Measurements from ENCODE around the gene SNX33. TPM values are rescaled to one million over a fixed set of nuclear protein-coding genes. Genes with fewer than 3 reads are reported as not detected.
"Not testable (repeated sequence)": the region's sequence is repeated elsewhere in the genome, so short reads cannot be mapped to it uniquely, and the experiment has no call there.

SNX33 gene
- total and polyA plus RNA-seq, 2 experiments from 2014 or later: 17.8 to 21.8 TPM

GRCh38 chr15:75625542-75626347 lies 22.0 kb upstream of the SNX33 start, which contains the start of gene SNUPN:
SNUPN (minus strand) TSS chr15:75625725; CDS start chr15:75621051, 4,674 bp downstream.
- no peaks in the 10 kb centered on the region for H4K20me1 ChIP-seq (ENCODE audit: insufficient read depth, poor library complexity, severe bottlenecking)
- no peaks in the 10 kb centered on the region for H3K9me2 ChIP-seq (replicated peaks; ENCODE audit: insufficient read depth)
- H3K79me2 ChIP-seq: peaks cover 3% of the 10 kb centered on the region
- H3K4me1 ChIP-seq (ENCODE audit: insufficient read depth): no peaks in the 10 kb centered on the region
- no peaks in the 10 kb centered on the region for H3K36me3 ChIP-seq (replicated peaks; ENCODE audit: insufficient read depth, low read depth)
- no peaks in the 10 kb centered on the region for H3K27me3 ChIP-seq
- WGBS (ENCODE audit: low lambda C conversion rate, missing lambda C conversion rate): 3% methylated on average over 42 of the region's 47 CpGs
- H3K9me3 ChIP-seq (ENCODE audit: low read depth): no peaks in the 10 kb centered on the region
- TF ChIP-seq EZH2 (IDR thresholded peaks at IDR 0.05; ENCODE audit: borderline replicate concordance) (no peak), CTCF (IDR thresholded peaks at IDR 0.05; ENCODE audit: poor library complexity) (no peak), EZH2phosphoT487 (IDR thresholded peaks at IDR 0.05; ENCODE audit: low read depth, severe bottlenecking, unreplicated experiment) (no peak)
- H3K4me2 ChIP-seq: peak within 1 kb of the TSS; percentile 80
- DNase-seq (ENCODE audit: low spot score): peak; percentile 96
- peak within 1 kb of the TSS; percentile 99 for H2AFZ ChIP-seq
- H3K4me3 ChIP-seq: peak within 1 kb of the TSS; percentile 86
- peak within 1 kb of the TSS; percentile 99 for H3K27ac ChIP-seq

GRCh38 chr15:75631935-75632334 lies 15.8 kb upstream of the SNX33 start:
- H3K79me2 ChIP-seq: peaks cover 13% of the 10 kb centered on the region
- no peaks in the 10 kb centered on the region for H4K20me1 ChIP-seq (ENCODE audit: insufficient read depth, poor library complexity, severe bottlenecking)
- no peaks in the 10 kb centered on the region for H3K4me1 ChIP-seq (ENCODE audit: insufficient read depth)
- H3K4me2 ChIP-seq: no peak overlapping the region
- no peak overlapping the region for H2AFZ ChIP-seq
- no peak overlapping the region for H3K27ac ChIP-seq
- no peak for TF ChIP-seq CTCF (IDR thresholded peaks at IDR 0.05; ENCODE audit: poor library complexity)
- TF ChIP-seq EZH2 (IDR thresholded peaks at IDR 0.05; ENCODE audit: borderline replicate concordance): no peak
- no peak for TF ChIP-seq EZH2phosphoT487 (IDR thresholded peaks at IDR 0.05; ENCODE audit: low read depth, severe bottlenecking, unreplicated experiment)
- no peaks in the 10 kb centered on the region for H3K9me2 ChIP-seq (replicated peaks; ENCODE audit: insufficient read depth)
- H3K27me3 ChIP-seq: no peaks in the 10 kb centered on the region
- H3K4me3 ChIP-seq: no peak overlapping the region
- H3K9me3 ChIP-seq (ENCODE audit: low read depth): no peaks in the 10 kb centered on the region
- H3K36me3 ChIP-seq (replicated peaks; ENCODE audit: insufficient read depth, low read depth): no peaks in the 10 kb centered on the region
- DNase-seq (ENCODE audit: low spot score): no peak

- peaks cover 32% of the 10 kb centered on the region for H3K79me2 ChIP-seq
- H3K36me3 ChIP-seq (replicated peaks; ENCODE audit: insufficient read depth, low read depth); H4K20me1 ChIP-seq (ENCODE audit: insufficient read depth, poor library complexity, severe bottlenecking); H3K27me3 ChIP-seq; H2AFZ ChIP-seq; H3K27ac ChIP-seq; H3K4me3 ChIP-seq; DNase-seq (ENCODE audit: low spot score); H3K4me2 ChIP-seq; H3K9me3 ChIP-seq (ENCODE audit: low read depth); H3K9me2 ChIP-seq (replicated peaks; ENCODE audit: insufficient read depth); H3K4me1 ChIP-seq (ENCODE audit: insufficient read depth): not testable (repeated sequence)
- WGBS (ENCODE audit: low lambda C conversion rate, missing lambda C conversion rate): 84% methylated on average over 7 of the region's 7 CpGs
Observed at GRCh38 chr15:75633922-75634321, 13.8 kb upstream of the SNX33 start.

GRCh38 chr15:75636026-75636425 lies 11.7 kb upstream of the SNX33 start:
- Histone ChIP-seq H3K4me3 (no peak overlapping the region), H3K9me2 (replicated peaks; ENCODE audit: insufficient read depth) (no peaks in the 10 kb centered on the region), H3K27ac (no peak overlapping the region), H3K9me3 (ENCODE audit: low read depth) (no peaks in the 10 kb centered on the region), H2AFZ (no peak overlapping the region), H3K27me3 (no peaks in the 10 kb centered on the region), H4K20me1 (ENCODE audit: insufficient read depth, poor library complexity, severe bottlenecking) (peaks cover 6% of the 10 kb centered on the region), H3K4me1 (ENCODE audit: insufficient read depth) (peaks cover 9% of the 10 kb centered on the region), H3K36me3 (replicated peaks; ENCODE audit: insufficient read depth, low read depth) (no peaks in the 10 kb centered on the region), H3K4me2 (no peak overlapping the region), H3K79me2 (peaks cover 38% of the 10 kb centered on the region)
- 94% methylated on average over 6 of the region's 6 CpGs for WGBS (ENCODE audit: low lambda C conversion rate, missing lambda C conversion rate)
- no peak for DNase-seq (ENCODE audit: low spot score)
- TF ChIP-seq CTCF (IDR thresholded peaks at IDR 0.05; ENCODE audit: poor library complexity): no peak
- no peak for TF ChIP-seq EZH2 (IDR thresholded peaks at IDR 0.05; ENCODE audit: borderline replicate concordance)
- no peak for TF ChIP-seq EZH2phosphoT487 (IDR thresholded peaks at IDR 0.05; ENCODE audit: low read depth, severe bottlenecking, unreplicated experiment)

Data from hepatocyte (in vitro differentiated cells).